Measurements from ENCODE around the gene CACNA1C.

Gene CACNA1C

GRCh38 chr12:2690348-2691005 lies 637.7 kb downstream of the CACNA1C start:
- Histone ChIP-seq H3K27ac (no peak overlapping the region), H3K27me3 (replicated peaks) (peaks cover 2% of the 10 kb centered on the region), H3K36me3 (replicated peaks) (no peaks in the 10 kb centered on the region), H3K4me3 (ENCODE audit: low read depth, low read length) (peak overlapping the region; percentile 30)
- TF ChIP-seq, protein P1, sequence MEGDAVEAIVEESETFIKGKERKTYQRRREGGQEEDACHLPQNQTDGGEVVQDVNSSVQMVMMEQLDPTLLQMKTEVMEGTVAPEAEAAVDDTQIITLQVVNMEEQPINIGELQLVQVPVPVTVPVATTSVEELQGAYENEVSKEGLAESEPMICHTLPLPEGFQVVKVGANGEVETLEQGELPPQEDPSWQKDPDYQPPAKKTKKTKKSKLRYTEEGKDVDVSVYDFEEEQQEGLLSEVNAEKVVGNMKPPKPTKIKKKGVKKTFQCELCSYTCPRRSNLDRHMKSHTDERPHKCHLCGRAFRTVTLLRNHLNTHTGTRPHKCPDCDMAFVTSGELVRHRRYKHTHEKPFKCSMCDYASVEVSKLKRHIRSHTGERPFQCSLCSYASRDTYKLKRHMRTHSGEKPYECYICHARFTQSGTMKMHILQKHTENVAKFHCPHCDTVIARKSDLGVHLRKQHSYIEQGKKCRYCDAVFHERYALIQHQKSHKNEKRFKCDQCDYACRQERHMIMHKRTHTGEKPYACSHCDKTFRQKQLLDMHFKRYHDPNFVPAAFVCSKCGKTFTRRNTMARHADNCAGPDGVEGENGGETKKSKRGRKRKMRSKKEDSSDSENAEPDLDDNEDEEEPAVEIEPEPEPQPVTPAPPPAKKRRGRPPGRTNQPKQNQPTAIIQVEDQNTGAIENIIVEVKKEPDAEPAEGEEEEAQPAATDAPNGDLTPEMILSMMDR (IDR thresholded peaks at IDR 0.05; ENCODE audit: low read depth, low read length, missing control alignments), result no peak
- DNase-seq, result no peak
- in situ Hi-C loops (cut with HindIII; ENCODE audit: low pct_ligation_motif_present, low sequenced_read_pairs), result no loop called here

- Histone ChIP-seq H3K27ac (no peak overlapping the region), H3K27me3 (replicated peaks) (peaks cover 2% of the 10 kb centered on the region), H3K4me3 (ENCODE audit: low read depth, low read length) (peak overlapping the region; percentile 30), H3K36me3 (replicated peaks) (no peaks in the 10 kb centered on the region)
- in situ Hi-C loops (cut with HindIII; ENCODE audit: low pct_ligation_motif_present, low sequenced_read_pairs), result no loop called here
- TF ChIP-seq, protein P1 (IDR thresholded peaks at IDR 0.05; ENCODE audit: low read depth, low read length, missing control alignments), result peak; percentile 28
- no peak for DNase-seq
Observed at GRCh38 chr12:2691006-2691344, 638.2 kb downstream of the CACNA1C start.

DNA sequence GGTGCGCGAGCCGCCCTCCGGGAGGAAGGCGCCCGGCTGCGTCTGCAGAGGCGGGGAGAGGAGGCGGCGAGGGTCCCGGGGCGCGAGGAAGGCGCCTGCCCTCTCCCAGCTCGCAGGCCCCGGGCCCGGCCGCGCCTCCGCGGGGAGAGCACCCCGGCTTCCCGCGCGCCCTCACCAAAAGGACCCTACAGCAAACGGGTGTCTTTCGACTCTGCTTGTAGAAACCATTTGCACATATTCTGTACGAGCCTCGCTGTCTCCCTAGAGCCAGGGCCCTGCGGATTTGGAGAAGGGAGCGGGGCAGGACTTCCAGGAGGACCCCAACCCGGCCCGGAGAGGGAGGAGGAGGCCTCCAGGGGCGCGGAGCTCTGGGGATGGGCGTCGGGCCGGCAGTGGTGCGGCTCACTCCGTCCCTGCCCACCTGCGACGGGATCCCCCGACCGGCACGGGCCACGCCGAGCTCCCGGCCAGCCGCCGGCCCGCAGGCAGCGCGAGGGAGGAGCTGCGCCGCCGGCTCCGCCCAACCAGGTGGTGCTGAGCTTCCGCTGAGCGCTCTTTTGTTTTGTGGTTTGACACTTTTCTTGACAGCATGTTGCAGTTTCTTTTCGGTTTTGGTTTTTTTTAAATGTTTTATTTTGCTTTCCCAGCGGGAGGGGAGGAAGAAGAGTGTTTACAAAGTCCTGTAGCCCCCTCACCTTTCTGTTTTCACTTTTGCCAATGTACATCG lies 638.7 kb downstream of the CACNA1C start:
- TF ChIP-seq, protein P1 (IDR thresholded peaks at IDR 0.05; ENCODE audit: low read depth, low read length, missing control alignments), result no peak
- DNase-seq, result no peak
- Histone ChIP-seq H3K27me3 (replicated peaks) (peaks cover 2% of the 10 kb centered on the region), H3K27ac (no peak overlapping the region), H3K4me3 (ENCODE audit: low read depth, low read length) (peak overlapping the region; percentile 37), H3K36me3 (replicated peaks) (no peaks in the 10 kb centered on the region)
- in situ Hi-C loops (cut with HindIII; ENCODE audit: low pct_ligation_motif_present, low sequenced_read_pairs), result no loop called here

DNA sequence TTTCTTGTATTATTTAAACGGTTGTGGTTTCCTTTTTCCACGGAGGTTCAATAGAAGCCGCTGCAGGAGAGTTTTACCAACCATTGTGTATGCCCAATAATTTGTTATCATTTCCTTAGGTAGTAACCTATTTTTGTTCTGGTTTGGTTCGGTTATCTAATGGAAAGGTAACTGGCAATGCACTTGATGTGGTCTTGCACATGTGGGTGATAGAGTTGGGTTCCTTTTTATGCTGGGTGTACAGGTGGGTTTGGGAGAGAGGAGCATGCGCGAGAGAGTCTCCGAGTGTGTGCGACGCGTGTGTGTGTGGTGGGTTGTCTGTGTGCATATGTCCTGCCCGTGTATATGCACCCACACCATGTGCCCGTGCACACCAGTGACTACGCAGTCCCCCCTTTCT lies 639.3 kb downstream of the CACNA1C start:
- no peaks in the 10 kb centered on the region for H3K36me3 ChIP-seq (replicated peaks)
- H3K27me3 ChIP-seq (replicated peaks), result peaks cover 2% of the 10 kb centered on the region
- in situ Hi-C loops (cut with HindIII; ENCODE audit: low pct_ligation_motif_present, low sequenced_read_pairs), result no loop called here
- TF ChIP-seq, protein P1 (IDR thresholded peaks at IDR 0.05; ENCODE audit: low read depth, low read length, missing control alignments), result no peak
- DNase-seq, result no peak
- no peak overlapping the region for H3K4me3 ChIP-seq (ENCODE audit: low read depth, low read length)
- no peak overlapping the region for H3K27ac ChIP-seq

DNA sequence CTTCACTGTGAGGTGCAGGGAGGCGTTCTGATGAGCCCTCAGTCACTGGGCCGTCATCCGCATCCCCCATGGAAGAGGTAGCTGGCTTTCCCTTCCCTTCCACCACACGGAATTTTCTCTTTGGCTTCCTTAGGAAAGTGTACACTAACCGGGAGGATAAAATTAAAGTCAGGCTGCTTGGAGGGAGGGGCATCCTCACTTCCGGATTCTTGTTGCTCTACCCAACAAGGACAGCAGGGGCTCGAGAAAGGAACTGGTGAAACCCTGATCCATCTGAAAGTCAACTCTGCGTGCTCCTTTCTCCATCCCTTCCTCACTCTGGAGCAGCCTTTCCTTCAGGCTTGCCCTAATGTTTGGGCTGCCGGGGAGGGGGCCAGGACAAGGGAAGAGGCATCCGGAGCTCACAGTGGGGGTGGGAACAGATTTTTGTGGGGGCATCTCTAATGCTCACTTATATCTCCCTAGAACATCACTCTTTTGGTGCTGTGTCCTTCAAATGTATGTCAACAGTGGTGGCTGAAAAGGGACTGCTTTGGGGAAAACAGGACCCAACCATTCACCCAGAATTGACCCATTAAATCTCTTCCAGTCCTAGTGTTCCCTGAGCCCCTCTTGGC lies 640.6 kb downstream of the CACNA1C start:
- no peak overlapping the region for H3K4me3 ChIP-seq (ENCODE audit: low read depth, low read length)
- no peaks in the 10 kb centered on the region for H3K36me3 ChIP-seq (replicated peaks)
- in situ Hi-C loops (cut with HindIII; ENCODE audit: low pct_ligation_motif_present, low sequenced_read_pairs), result no loop called here
- H3K27me3 ChIP-seq (replicated peaks), result peaks cover 2% of the 10 kb centered on the region
- TF ChIP-seq, protein P1 (IDR thresholded peaks at IDR 0.05; ENCODE audit: low read depth, low read length, missing control alignments), result no peak
- DNase-seq, result no peak
- no peak overlapping the region for H3K27ac ChIP-seq

Measured in brain microvascular endothelial cell (primary cell).